VCaP (cell line): Measurements from ENCODE around the gene LRRC73.
"Not testable (repeated sequence)": the region's sequence is repeated elsewhere in the genome, so short reads cannot be mapped to it uniquely, and the experiment has no call there.

Experiments
- H3K27ac ChIP-seq: fragments of 450-650 bp; 2 replicates; pipeline ENCODE4 v1.5.1; 2017
- TF ChIP-seq, protein P1 (sequence below): fragments of 450-650 bp; conservative IDR thresholded peaks from 2 replicates; pipeline ENCODE4 v1.5.1; 2017; ENCODE audit warnings: mild to moderate bottlenecking, moderate library complexity

LRRC73 gene

DNA sequence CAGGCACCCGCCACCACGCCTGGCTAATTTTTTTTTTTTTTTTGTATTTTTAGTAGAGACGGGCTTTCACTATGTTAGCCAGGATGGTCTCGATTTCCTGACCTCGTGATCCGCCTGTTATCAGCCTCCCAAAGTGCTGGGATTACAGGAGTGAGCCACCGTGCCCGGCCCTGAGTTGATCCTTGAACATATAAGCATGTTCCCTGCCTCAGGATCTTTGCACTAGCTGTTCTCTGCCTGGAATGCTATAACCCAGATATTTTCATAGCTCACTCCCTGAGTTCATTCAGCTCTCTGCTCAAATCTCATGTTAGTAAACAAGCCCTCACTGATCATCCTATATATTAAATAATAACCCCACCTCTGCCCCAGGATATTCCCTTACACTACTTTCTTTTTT, 45.8 kb downstream of the LRRC73 start:
- TF ChIP-seq, protein P1, sequence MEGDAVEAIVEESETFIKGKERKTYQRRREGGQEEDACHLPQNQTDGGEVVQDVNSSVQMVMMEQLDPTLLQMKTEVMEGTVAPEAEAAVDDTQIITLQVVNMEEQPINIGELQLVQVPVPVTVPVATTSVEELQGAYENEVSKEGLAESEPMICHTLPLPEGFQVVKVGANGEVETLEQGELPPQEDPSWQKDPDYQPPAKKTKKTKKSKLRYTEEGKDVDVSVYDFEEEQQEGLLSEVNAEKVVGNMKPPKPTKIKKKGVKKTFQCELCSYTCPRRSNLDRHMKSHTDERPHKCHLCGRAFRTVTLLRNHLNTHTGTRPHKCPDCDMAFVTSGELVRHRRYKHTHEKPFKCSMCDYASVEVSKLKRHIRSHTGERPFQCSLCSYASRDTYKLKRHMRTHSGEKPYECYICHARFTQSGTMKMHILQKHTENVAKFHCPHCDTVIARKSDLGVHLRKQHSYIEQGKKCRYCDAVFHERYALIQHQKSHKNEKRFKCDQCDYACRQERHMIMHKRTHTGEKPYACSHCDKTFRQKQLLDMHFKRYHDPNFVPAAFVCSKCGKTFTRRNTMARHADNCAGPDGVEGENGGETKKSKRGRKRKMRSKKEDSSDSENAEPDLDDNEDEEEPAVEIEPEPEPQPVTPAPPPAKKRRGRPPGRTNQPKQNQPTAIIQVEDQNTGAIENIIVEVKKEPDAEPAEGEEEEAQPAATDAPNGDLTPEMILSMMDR: no peak
- no peak overlapping the region for H3K27ac ChIP-seq

DNA sequence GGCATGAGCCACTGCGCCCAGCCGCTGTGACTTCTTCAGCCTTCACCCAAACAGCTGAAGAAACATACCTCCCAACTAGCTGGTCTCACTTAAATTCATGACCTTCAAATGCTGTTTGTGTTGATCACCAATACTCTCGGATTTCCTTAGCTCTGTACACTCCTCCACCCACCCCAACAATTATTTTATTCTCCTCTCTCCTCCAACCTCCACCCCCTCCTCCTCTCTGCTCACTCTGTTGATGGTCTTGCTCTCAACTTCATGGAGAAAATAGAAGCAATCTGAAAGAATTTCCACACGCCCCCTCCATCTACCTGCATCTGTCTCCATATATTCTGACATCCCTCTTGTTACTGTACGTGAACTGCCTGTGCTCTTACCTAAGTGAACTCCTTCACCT, 48.2 kb downstream of the LRRC73 start:
- TF ChIP-seq, protein P1: no peak
- no peak overlapping the region for H3K27ac ChIP-seq

DNA sequence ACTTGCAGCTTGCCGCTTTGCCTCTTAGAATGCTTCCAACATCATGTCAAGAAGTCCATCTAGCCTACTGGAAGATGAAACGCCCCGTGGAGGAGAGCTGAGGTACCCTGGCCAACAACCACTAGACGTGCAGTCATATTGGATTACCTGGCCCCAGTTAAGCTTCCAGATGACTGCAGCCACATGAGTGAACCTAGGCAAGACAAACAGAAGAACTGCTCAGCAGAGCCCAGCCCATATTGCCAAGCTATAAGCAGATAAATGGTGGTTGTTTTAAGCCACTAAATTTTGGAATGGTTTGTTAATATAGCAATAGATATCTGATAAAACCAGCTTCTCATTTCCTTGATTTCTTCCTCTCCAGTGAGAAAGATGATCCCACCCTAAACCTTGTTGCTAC, 50.1 kb downstream of the LRRC73 start:
- H3K27ac ChIP-seq: no peak overlapping the region
- TF ChIP-seq, protein P1: no peak

DNA sequence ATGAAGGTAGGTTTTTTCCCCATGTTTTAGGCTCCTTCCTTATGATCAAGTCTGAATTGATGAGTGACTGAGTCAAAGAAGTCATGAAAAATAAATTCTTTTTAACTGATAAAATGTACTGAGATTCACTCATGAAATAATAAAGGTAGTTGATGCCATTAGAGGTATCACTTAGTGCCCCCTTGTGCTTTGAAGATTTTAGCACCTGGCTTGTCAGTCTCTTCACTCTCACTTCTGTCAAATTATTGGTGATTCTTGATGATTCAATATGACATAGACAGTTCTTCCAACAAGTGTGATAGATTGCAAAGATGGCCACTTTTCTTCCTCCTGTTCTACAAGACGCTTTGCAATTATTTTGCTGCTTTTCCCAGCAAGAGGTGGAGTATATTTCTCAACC, 50.6 kb downstream of the LRRC73 start:
- TF ChIP-seq, protein P1: no peak
- H3K27ac ChIP-seq: no peak overlapping the region

DNA sequence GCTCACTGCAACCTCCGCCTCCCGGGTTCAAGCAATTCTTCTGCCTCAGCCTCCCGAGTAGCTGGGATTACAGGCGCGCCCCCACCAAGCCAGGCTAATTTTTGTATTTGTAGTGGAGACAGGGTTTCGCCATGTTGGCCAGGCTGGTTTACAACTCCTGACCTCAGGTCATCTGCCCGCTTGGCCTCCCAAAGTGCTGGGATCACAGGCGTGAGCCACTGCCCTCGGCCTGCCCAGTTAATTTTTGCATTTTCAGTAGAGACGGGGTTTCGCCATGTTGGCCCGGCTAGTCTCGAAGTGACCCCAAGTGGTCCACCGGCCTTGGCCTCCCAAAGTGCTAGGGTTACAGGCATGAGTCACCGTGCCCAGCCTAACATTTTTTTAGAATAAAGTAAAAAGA, 52.0 kb downstream of the LRRC73 start:
- not testable (repeated sequence) for H3K27ac ChIP-seq

DNA sequence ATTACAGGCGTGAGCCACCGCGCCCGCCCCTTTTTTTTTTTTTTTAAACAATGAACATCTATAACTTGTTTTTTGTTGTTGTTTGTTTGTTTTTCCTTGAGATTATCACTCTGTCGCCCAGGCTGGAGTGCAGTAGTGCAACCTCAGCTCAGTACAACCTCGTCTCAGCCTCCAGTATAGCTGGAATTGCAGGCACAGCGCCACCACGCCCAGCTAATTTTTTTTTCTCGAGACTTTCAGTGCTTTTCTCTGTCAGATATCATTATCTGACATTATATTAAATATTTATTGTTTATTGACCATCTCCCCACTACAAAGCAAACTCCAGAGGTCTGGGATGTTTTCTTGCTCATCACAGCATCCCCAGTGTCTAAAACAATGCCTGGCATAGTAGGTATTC, 52.5 kb downstream of the LRRC73 start:
- H3K27ac ChIP-seq: no peak overlapping the region
- TF ChIP-seq, protein P1: no peak
